Hepatocyte (in vitro differentiated cells): ENCODE data around the gene TP63.

Experiments used
- EZH2phosphoT487 ChIP-seq: fragments of 200-600 bp; sonication (generic); IDR thresholded peaks from one replicate; pipeline ENCODE4 v1.6.1; 2018; ENCODE audit warnings: antibody characterized with exemption, mild to moderate bottlenecking, low read depth, moderate library complexity; ENCODE audit not compliant: unreplicated experiment, severe bottlenecking
- TF ChIP-seq, protein P1 (sequence below): fragments of 200-600 bp; sonication (generic); IDR thresholded peaks from 2 replicates; pipeline ENCODE4 v1.5.1; 2016; ENCODE audit warnings: antibody characterized with exemption, mild to moderate bottlenecking; ENCODE audit not compliant: poor library complexity

- TF ChIP-seq, protein P1, sequence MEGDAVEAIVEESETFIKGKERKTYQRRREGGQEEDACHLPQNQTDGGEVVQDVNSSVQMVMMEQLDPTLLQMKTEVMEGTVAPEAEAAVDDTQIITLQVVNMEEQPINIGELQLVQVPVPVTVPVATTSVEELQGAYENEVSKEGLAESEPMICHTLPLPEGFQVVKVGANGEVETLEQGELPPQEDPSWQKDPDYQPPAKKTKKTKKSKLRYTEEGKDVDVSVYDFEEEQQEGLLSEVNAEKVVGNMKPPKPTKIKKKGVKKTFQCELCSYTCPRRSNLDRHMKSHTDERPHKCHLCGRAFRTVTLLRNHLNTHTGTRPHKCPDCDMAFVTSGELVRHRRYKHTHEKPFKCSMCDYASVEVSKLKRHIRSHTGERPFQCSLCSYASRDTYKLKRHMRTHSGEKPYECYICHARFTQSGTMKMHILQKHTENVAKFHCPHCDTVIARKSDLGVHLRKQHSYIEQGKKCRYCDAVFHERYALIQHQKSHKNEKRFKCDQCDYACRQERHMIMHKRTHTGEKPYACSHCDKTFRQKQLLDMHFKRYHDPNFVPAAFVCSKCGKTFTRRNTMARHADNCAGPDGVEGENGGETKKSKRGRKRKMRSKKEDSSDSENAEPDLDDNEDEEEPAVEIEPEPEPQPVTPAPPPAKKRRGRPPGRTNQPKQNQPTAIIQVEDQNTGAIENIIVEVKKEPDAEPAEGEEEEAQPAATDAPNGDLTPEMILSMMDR: no peak
- TF ChIP-seq EZH2phosphoT487: no peak
Observed at GRCh38 chr3:189909573-189909972, 278.4 kb downstream of the TP63 start.
